ENCODE results near the gene DNMT1.

GRCh38 chr19:10211691-10212090 lies 16.9 kb upstream of the DNMT1 start:
- no peak for TF ChIP-seq ZFP30 (CRISPR knock-in tag; IDR thresholded peaks at IDR 0.05)
- TF ChIP-seq TOX (CRISPR knock-in tag; IDR thresholded peaks at IDR 0.05; ENCODE audit: borderline replicate concordance): no peak
- no peak for TF ChIP-seq TSHZ2 (CRISPR knock-in tag; IDR thresholded peaks at IDR 0.05)
- TF ChIP-seq PATZ1 (CRISPR knock-in tag; IDR thresholded peaks at IDR 0.05; ENCODE audit: borderline replicate concordance): no peak
- TF ChIP-seq ZFP3 (CRISPR knock-in tag; IDR thresholded peaks at IDR 0.05): no peak
- no peak for TF ChIP-seq ARNTL (CRISPR knock-in tag; IDR thresholded peaks at IDR 0.05; ENCODE audit: borderline replicate concordance, low read depth)
- no peak for TF ChIP-seq CREB5 (CRISPR knock-in tag; IDR thresholded peaks at IDR 0.05; ENCODE audit: low read depth)
- no peak for TF ChIP-seq GLIS3 (CRISPR knock-in tag; IDR thresholded peaks at IDR 0.05)
- no peak for TF ChIP-seq ZNF8 (CRISPR knock-in tag; IDR thresholded peaks at IDR 0.05)
- TF ChIP-seq BACH2 (CRISPR knock-in tag; IDR thresholded peaks at IDR 0.05; ENCODE audit: borderline replicate concordance): no peak
- TF ChIP-seq TCF4 (CRISPR knock-in tag; IDR thresholded peaks at IDR 0.05; ENCODE audit: borderline replicate concordance): no peak
- TF ChIP-seq SNAI2 (CRISPR knock-in tag; IDR thresholded peaks at IDR 0.05): no peak

Data from SK-N-SH treated with all-trans-retinoic acid at 6 μM for 48 hours (cell line).